ENCODE results near the gene BOK. TPM values are rescaled to one million over a fixed set of nuclear protein-coding genes. Genes with fewer than 3 reads are reported as not detected.

BOK gene
- total and polyA plus RNA-seq, 2 of the 13 experiments (the other 11 are each of a cell fraction or from before 2014, with no cell fraction given) = 35.5 to 39.2 TPM

GRCh38 chr2:241514986-241515737, 43.4 kb upstream of the BOK start (continued):
- TF ChIP-seq HNF1A (IDR thresholded peaks at IDR 0.05; ENCODE audit: low read depth) (no peak), HNF1A (CRISPR knock-in tag; IDR thresholded peaks at IDR 0.05; ENCODE audit: borderline replicate concordance) (no peak), ATF1 (CRISPR knock-in tag; IDR thresholded peaks at IDR 0.05) (no peak), ZFP90 (CRISPR knock-in tag; IDR thresholded peaks at IDR 0.05; ENCODE audit: borderline replicate concordance) (no peak), ZBTB38 (CRISPR knock-in tag; IDR thresholded peaks at IDR 0.05) (peak; percentile 18; the same call in 1 of the 2 replicates), ZNF556 (CRISPR knock-in tag; IDR thresholded peaks at IDR 0.05; ENCODE audit: borderline replicate concordance) (no peak), SRF (IDR thresholded peaks at IDR 0.05; ENCODE audit: low read depth, low read length) (no peak), BCL3 (CRISPR knock-in tag; IDR thresholded peaks at IDR 0.05) (no peak), ZNF644 (CRISPR knock-in tag; IDR thresholded peaks at IDR 0.05; ENCODE audit: low read depth) (0 out of 2 replicates have a peak, but pooled peaks have one; percentile 7), ZNF850 (CRISPR knock-in tag; conservative IDR thresholded peaks at IDR 0.05) (no peak), RAD51 (IDR thresholded peaks at IDR 0.05; ENCODE audit: borderline replicate concordance) (no peak), ZNF781 (CRISPR knock-in tag; IDR thresholded peaks at IDR 0.05; ENCODE audit: borderline replicate concordance, not compliant biosample characterization) (peak; percentile 17), ZNF282 (IDR thresholded peaks at IDR 0.05; ENCODE audit: partially characterized antibody) (no peak), NR0B2 (CRISPR knock-in tag; IDR thresholded peaks at IDR 0.05) (no peak)
